IPS DF 6.9 (cell line): ENCODE data around the gene PLS1.

ENCODE experiments used
- DNase-seq: peaks from one replicate; pipeline ENCODE4 v3.0.0-alpha.2; 2013; ENCODE audit warnings: low read depth, low spot score
- H3K27ac ChIP-seq: one replicate; pipeline ENCODE4 v1.5.1; 2013; ENCODE audit warnings: low read length, control low read depth
- H3K27me3 ChIP-seq: 2 replicates; pipeline ENCODE4 v1.6.1; 2013; ENCODE audit warnings: mild to moderate bottlenecking, low read length; ENCODE audit not compliant: control insufficient read depth, insufficient read depth
- H3K36me3 ChIP-seq: 2 replicates; pipeline ENCODE4 v1.6.1; 2013; ENCODE audit warnings: low read length; ENCODE audit not compliant: control insufficient read depth, insufficient read depth
- H3K4me1 ChIP-seq: 2 replicates; pipeline ENCODE4 v1.6.1; 2013; ENCODE audit warnings: low read length; ENCODE audit not compliant: control insufficient read depth, insufficient read depth
- H3K4me3 ChIP-seq: 2 replicates; pipeline ENCODE4 v1.5.1; 2013; ENCODE audit warnings: mild to moderate bottlenecking, low read length
- H3K9me3 ChIP-seq: 2 replicates; pipeline ENCODE4 v1.6.1; 2013; ENCODE audit warnings: low read length, inconsistent platforms; ENCODE audit not compliant: control insufficient read depth, insufficient read depth
- WGBS: extraction: QIAGEN DNeasy Blood & Tissue Kit; methylation state at CpG from one replicate; pipeline ENCODE4 v1.1.7; 2013; ENCODE audit warnings: mixed read lengths, missing lambda C conversion rate; ENCODE audit not compliant: insufficient read length, insufficient coverage; 5-methylcytosine and 5-hydroxymethylcytosine counted together

Gene PLS1

GRCh38 chr3:142651711-142652110 is 55.5 kb downstream of the PLS1 start:
- Histone ChIP-seq H3K27me3 (no peaks in the 10 kb centered on the region), H3K9me3 (no peaks in the 10 kb centered on the region), H3K36me3 (no peaks in the 10 kb centered on the region), H3K4me1 (peaks cover 1% of the 10 kb centered on the region; the same call in 1 of the 2 replicates), H3K27ac (no peak overlapping the region), H3K4me3 (no peak overlapping the region)
- no peak for DNase-seq

GRCh38 chr3:142652826-142653292 is 56.7 kb downstream of the PLS1 start:
- Histone ChIP-seq H3K27me3 (no peaks in the 10 kb centered on the region), H3K4me1 (peaks cover 1% of the 10 kb centered on the region; the same call in 1 of the 2 replicates)
- WGBS, result no CpG with 5 or more reads among the region's 8 CpGs

GRCh38 chr3:142656575-142656974 is 60.4 kb downstream of the PLS1 start:
- H3K27ac ChIP-seq, result no peak overlapping the region
- peaks cover 1% of the 10 kb centered on the region; the same call in 1 of the 2 replicates for H3K4me1 ChIP-seq
- H3K4me3 ChIP-seq, result no peak overlapping the region
- H3K27me3 ChIP-seq, result no peaks in the 10 kb centered on the region
- no peaks in the 10 kb centered on the region for H3K9me3 ChIP-seq
- DNase-seq, result no peak
- no peaks in the 10 kb centered on the region for H3K36me3 ChIP-seq

More at GRCh38 chr3:142652826-142653292, 56.7 kb downstream of the PLS1 start:
- Histone ChIP-seq H3K27ac (no peak overlapping the region), H3K36me3 (no peaks in the 10 kb centered on the region), H3K9me3 (no peaks in the 10 kb centered on the region), H3K4me3 (no peak overlapping the region)
- DNase-seq, result no peak

GRCh38 chr3:142657033-142657432 is 60.8 kb downstream of the PLS1 start:
- Histone ChIP-seq H3K36me3 (no peaks in the 10 kb centered on the region), H3K27me3 (no peaks in the 10 kb centered on the region), H3K4me3 (no peak overlapping the region), H3K4me1 (no peaks in the 10 kb centered on the region; the same call in 1 of the 2 replicates), H3K27ac (no peak overlapping the region), H3K9me3 (no peaks in the 10 kb centered on the region)
- DNase-seq, result no peak
- WGBS, result no CpG with 5 or more reads among the region's 4 CpGs

- Histone ChIP-seq H3K4me1 (no peaks in the 10 kb centered on the region), H3K27me3 (no peaks in the 10 kb centered on the region), H3K9me3 (no peaks in the 10 kb centered on the region), H3K27ac (no peak overlapping the region), H3K36me3 (no peaks in the 10 kb centered on the region), H3K4me3 (no peak overlapping the region)
- no CpG with 5 or more reads among the region's 6 CpGs for WGBS
- no peak for DNase-seq
These were observed 64.2 kb downstream of the PLS1 start for GRCh38 chr3:142660383-142660782.

- Histone ChIP-seq H3K27me3 (no peaks in the 10 kb centered on the region), H3K9me3 (no peaks in the 10 kb centered on the region), H3K4me3 (no peak overlapping the region), H3K4me1 (no peaks in the 10 kb centered on the region), H3K27ac (no peak overlapping the region), H3K36me3 (no peaks in the 10 kb centered on the region)
- DNase-seq, result no peak
These were observed 64.7 kb downstream of the PLS1 start for GRCh38 chr3:142660893-142661292.

- H3K27ac ChIP-seq, result no peak overlapping the region
- H3K36me3 ChIP-seq, result no peaks in the 10 kb centered on the region
- no peak overlapping the region for H3K4me3 ChIP-seq
- H3K9me3 ChIP-seq, result no peaks in the 10 kb centered on the region
- H3K4me1 ChIP-seq, result no peaks in the 10 kb centered on the region
- WGBS, result no CpG with 5 or more reads among the region's 1 CpG
- no peaks in the 10 kb centered on the region for H3K27me3 ChIP-seq
- DNase-seq, result no peak
These were observed 67.7 kb downstream of the PLS1 start for GRCh38 chr3:142663865-142664264.

- Histone ChIP-seq H3K27me3 (no peaks in the 10 kb centered on the region), H3K27ac (no peak overlapping the region), H3K4me3 (no peak overlapping the region), H3K9me3 (no peaks in the 10 kb centered on the region), H3K36me3 (no peaks in the 10 kb centered on the region), H3K4me1 (no peaks in the 10 kb centered on the region)
- WGBS, result no CpG with 5 or more reads among the region's 2 CpGs
- no peak for DNase-seq
These were observed 68.1 kb downstream of the PLS1 start for GRCh38 chr3:142664311-142664710.

- no peak overlapping the region for H3K27ac ChIP-seq
- no CpG with 5 or more reads among the region's 2 CpGs for WGBS
- H3K4me1 ChIP-seq, result no peaks in the 10 kb centered on the region
- H3K27me3 ChIP-seq, result no peaks in the 10 kb centered on the region
- no peak overlapping the region for H3K4me3 ChIP-seq
- no peak for DNase-seq
- no peaks in the 10 kb centered on the region for H3K36me3 ChIP-seq
- no peaks in the 10 kb centered on the region for H3K9me3 ChIP-seq
These were observed 68.6 kb downstream of the PLS1 start for GRCh38 chr3:142664819-142665218.

- Histone ChIP-seq H3K27me3 (no peaks in the 10 kb centered on the region), H3K4me1 (no peaks in the 10 kb centered on the region), H3K27ac (no peak overlapping the region), H3K9me3 (no peaks in the 10 kb centered on the region), H3K36me3 (no peaks in the 10 kb centered on the region), H3K4me3 (no peak overlapping the region)
- DNase-seq, result no peak
- no CpG with 5 or more reads among the region's 1 CpG for WGBS
These were observed 73.9 kb downstream of the PLS1 start for GRCh38 chr3:142670120-142670519.

- no CpG with 5 or more reads among the region's 2 CpGs for WGBS
- Histone ChIP-seq H3K4me1 (no peaks in the 10 kb centered on the region), H3K9me3 (no peaks in the 10 kb centered on the region), H3K27ac (no peak overlapping the region), H3K27me3 (no peaks in the 10 kb centered on the region), H3K4me3 (no peak overlapping the region), H3K36me3 (no peaks in the 10 kb centered on the region)
- no peak for DNase-seq
These were observed 80.0 kb downstream of the PLS1 start for GRCh38 chr3:142676151-142676550.
